ENCODE measurements around the gene TULP3. TPM values are rescaled to one million over a fixed set of nuclear protein-coding genes. Genes with fewer than 3 reads are reported as not detected.

TULP3 gene
- total and polyA plus RNA-seq, 2 donors (not counting 3 experiments of a cell fraction or from before 2014, with no cell fraction given): 30.8 to 31.0 TPM

DNA sequence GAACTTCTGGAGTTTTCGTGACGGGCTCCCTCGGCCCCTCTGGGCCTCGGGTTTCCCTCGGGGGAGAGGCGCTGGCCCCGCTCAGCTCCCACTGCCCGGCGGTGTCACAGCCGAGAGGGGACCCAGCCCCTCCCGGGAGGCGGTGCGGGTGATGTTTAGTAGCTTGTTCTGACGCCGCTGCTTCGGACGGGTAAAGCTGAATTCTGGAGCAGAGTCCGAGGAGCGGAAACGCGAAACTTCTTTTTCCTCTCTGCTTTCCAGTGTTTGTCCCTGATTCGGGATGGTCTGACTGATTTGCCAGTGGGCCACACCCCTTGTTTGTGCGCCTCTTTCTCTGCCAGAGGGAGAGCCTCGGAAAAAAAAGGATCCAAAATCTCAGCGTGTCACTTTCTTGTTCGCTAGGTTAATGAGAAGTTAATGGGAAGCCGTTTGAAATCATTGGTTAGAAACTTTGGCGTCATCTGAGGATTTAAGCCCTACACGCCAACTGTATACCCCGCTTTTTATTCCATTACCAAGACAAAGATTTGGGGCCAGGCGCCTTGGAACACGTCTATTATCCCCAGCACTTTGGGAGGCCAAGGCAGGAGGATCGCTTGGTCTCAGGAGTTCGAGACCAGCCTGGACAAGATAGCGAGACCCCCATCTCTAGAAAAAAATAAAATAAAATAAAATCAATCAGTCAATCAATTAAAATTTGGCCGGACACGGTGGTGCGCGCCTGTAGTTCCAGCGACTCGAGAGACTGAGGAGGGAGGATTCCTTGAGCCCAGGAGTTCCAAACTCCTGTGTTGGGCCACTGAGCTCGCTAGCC lies 756 bp downstream of the TULP3 start:
- TSS peak; percentile 26 for BruUV-seq (replicated peaks)
- Histone ChIP-seq H3K4me1 (ENCODE audit: control insufficient read depth, extremely low read depth, insufficient read depth, low read length) (peaks cover 11% of the 10 kb centered on the region), H3K4me2 (ENCODE audit: insufficient read depth, low read length) (peak overlapping the region; percentile 49), H3K36me3 (ENCODE audit: control insufficient read depth in 2 of 2, extremely low read depth in 1 of 2, insufficient read depth in 2 of 2, low read length in 2 of 2) (peaks cover 3% of the 10 kb centered on the region in 2 experiments), H3K27me3 (ENCODE audit: control insufficient read depth in 2 of 2, insufficient read depth in 2 of 2, low read length in 2 of 2) (no peaks in the 10 kb centered on the region), H3K79me2 (ENCODE audit: control insufficient read depth, insufficient read depth, low read length) (peaks cover 29% of the 10 kb centered on the region), H4K20me1 (replicated peaks; ENCODE audit: control insufficient read depth, extremely low read depth, insufficient read depth, low read length) (no peaks in the 10 kb centered on the region), H3K9me3 (replicated peaks; ENCODE audit: control insufficient read depth, insufficient read depth, low read length) (no peaks in the 10 kb centered on the region), H3K9me1 (replicated peaks; ENCODE audit: control insufficient read depth, extremely low read depth, insufficient read depth, low read length) (no peaks in the 10 kb centered on the region), H2AFZ (ENCODE audit: low read depth, low read length) (peak overlapping the region; percentile 70), H3K9ac (replicated peaks; ENCODE audit: extremely low read depth, insufficient read depth, low read length) (peak overlapping the region; percentile 79), H3K27ac (ENCODE audit: insufficient read depth, low read depth, low read length) (peak overlapping the region; percentile 56), H3K4me3 (replicated peaks in 1 of 3; ENCODE audit: insufficient read depth in 1 of 3, low read depth in 1 of 3, low read length in 3 of 3) (peak overlapping the region; percentile 32 to 76 (median 75))
- DNase-seq (ENCODE audit: low read depth, low spot score): peak; percentile 72
- ChIA-PET CTCF (interaction anchor here (1.3 to 3.6 kb wide), 7 partner anchors 14 to 150 kb away, joined by 3 to 18 read pairs (median 8); partner anchors contain the start of genes FOXM1 and RHNO1), POLR2A (interaction anchor here (0.7 to 1.3 kb wide), 3 partner anchors 15 to 143 kb away, joined by 4 to 5 read pairs (median 4); partner anchors contain the start of genes FOXM1 and RHNO1)
- TF ChIP-seq POLR2A (IDR thresholded peaks at IDR 0.05; ENCODE audit: low read depth, low read length) (no peak), MYC (IDR thresholded peaks at IDR 0.05; ENCODE audit: low read depth, low read length) (no peak), GATA2 (IDR thresholded peaks at IDR 0.05; ENCODE audit: insufficient read depth, insufficient read length, low read depth, low read length) (no peak), FOS (IDR thresholded peaks at IDR 0.05; ENCODE audit: borderline replicate concordance, insufficient read depth, low read length) (no peak), JUN (IDR thresholded peaks at IDR 0.05; ENCODE audit: borderline replicate concordance, insufficient read depth, insufficient read length, low read depth) (no peak), POLR2AphosphoS5 (IDR thresholded peaks at IDR 0.05; ENCODE audit: insufficient read depth, low read depth, low read length) (no peak), EZH2 (IDR thresholded peaks at IDR 0.05; ENCODE audit: borderline replicate concordance, low read depth, low read length, severe bottlenecking) (no peak)
- TF ChIP-seq, protein P1, sequence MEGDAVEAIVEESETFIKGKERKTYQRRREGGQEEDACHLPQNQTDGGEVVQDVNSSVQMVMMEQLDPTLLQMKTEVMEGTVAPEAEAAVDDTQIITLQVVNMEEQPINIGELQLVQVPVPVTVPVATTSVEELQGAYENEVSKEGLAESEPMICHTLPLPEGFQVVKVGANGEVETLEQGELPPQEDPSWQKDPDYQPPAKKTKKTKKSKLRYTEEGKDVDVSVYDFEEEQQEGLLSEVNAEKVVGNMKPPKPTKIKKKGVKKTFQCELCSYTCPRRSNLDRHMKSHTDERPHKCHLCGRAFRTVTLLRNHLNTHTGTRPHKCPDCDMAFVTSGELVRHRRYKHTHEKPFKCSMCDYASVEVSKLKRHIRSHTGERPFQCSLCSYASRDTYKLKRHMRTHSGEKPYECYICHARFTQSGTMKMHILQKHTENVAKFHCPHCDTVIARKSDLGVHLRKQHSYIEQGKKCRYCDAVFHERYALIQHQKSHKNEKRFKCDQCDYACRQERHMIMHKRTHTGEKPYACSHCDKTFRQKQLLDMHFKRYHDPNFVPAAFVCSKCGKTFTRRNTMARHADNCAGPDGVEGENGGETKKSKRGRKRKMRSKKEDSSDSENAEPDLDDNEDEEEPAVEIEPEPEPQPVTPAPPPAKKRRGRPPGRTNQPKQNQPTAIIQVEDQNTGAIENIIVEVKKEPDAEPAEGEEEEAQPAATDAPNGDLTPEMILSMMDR (IDR thresholded peaks at IDR 0.05; ENCODE audit: extremely low read depth in 1 of 2, insufficient read depth in 1 of 2, low read depth in 1 of 2, low read length in 2 of 2): no peak
- TF ChIP-seq, protein P2, sequence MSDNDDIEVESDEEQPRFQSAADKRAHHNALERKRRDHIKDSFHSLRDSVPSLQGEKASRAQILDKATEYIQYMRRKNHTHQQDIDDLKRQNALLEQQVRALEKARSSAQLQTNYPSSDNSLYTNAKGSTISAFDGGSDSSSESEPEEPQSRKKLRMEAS (IDR thresholded peaks at IDR 0.05; ENCODE audit: insufficient read depth, insufficient read length): no peak
- intact Hi-C loops (cut with micrococcal nuclease) (no loop called here), dilution Hi-C loops (cut with MboI; ENCODE audit: extremely low pct_ligation_motif_present, low sequenced_read_pairs) (no loop called here)
- FAIRE-seq: peak; percentile 79

All from endothelial cell of umbilical vein (primary cell).